Natural killer cell (primary cell): ENCODE results near the gene CAPZA3. TPM values are rescaled to one million over a fixed set of nuclear protein-coding genes. Genes with fewer than 3 reads are reported as not detected.

Source experiments
- ATAC-seq, 3 donors: fragments of 150-1000 bp in 2 of 3; fragments of 200-7000 bp in 1 of 3; cut with Tn5 transposase; 1 replicate in 1 of 3; 2 replicates in 2 of 3; pipeline ENCODE4 v1.10.0; 2021; ENCODE audit warnings: mild to moderate bottlenecking in 2 of 3, moderate library complexity in 2 of 3
- DNase-seq, 2 donors: peaks; one replicate each; pipeline versions ENCODE4 v3.0.0 to v3.0.0-alpha.2; 2013 to 2021; ENCODE audit warnings: mixed read lengths in 1 of 2
- H3K27ac ChIP-seq: one replicate; pipeline ENCODE4 v1.5.1; 2013; ENCODE audit warnings: mild to moderate bottlenecking, low read length
- H3K27me3 ChIP-seq: one replicate; pipeline ENCODE4 v1.6.1; 2013; ENCODE audit warnings: low read length; ENCODE audit not compliant: control insufficient read depth, insufficient read depth
- H3K36me3 ChIP-seq: one replicate; pipeline ENCODE4 v1.6.1; 2013; ENCODE audit warnings: low read length; ENCODE audit not compliant: control insufficient read depth, insufficient read depth
- H3K4me1 ChIP-seq: one replicate; pipeline ENCODE4 v1.6.1; 2013; ENCODE audit warnings: low read length; ENCODE audit not compliant: control insufficient read depth, insufficient read depth
- H3K4me3 ChIP-seq: one replicate; pipeline ENCODE4 v1.5.1; 2013; ENCODE audit warnings: low read length
- H3K9me3 ChIP-seq: one replicate; pipeline ENCODE4 v1.6.1; 2013; ENCODE audit warnings: low read length; ENCODE audit not compliant: control insufficient read depth, insufficient read depth
- H3K27ac Mint-ChIP-seq, 2 donors: one replicate each; pipeline ENCODE4 v1.8.0; 2022; ENCODE audit warnings: mild to moderate bottlenecking in 2 of 2, mixed read lengths in 2 of 2, moderate library complexity in 1 of 2
- H3K27me3 Mint-ChIP-seq, 2 donors: one replicate each; pipeline ENCODE4 v1.8.0; 2022; ENCODE audit warnings: low read depth in 2 of 2, mixed read lengths in 2 of 2
- H3K36me3 Mint-ChIP-seq: one replicate; pipeline ENCODE4 v1.8.0; 2022; ENCODE audit warnings: mixed read lengths
- H3K4me1 Mint-ChIP-seq, 2 donors: one replicate each; pipeline ENCODE4 v1.8.0; 2022; ENCODE audit warnings: mixed read lengths in 2 of 2
- H3K4me3 Mint-ChIP-seq: one replicate; pipeline ENCODE4 v1.8.0; 2022; ENCODE audit warnings: mild to moderate bottlenecking, moderate library complexity, mixed read lengths
- H3K9me3 Mint-ChIP-seq, 2 donors: one replicate each; pipeline ENCODE4 v1.8.0; 2022; ENCODE audit warnings: mixed read lengths in 2 of 2
- CTCF ChIP-seq: fragments of 200-600 bp; IDR thresholded peaks from one replicate; pipeline ENCODE4 v1.8.0; 2022; ENCODE audit warnings: antibody characterized with exemption
- WGBS: methylation state at CpG from one replicate; pipeline ENCODE4 v1.1.7; 2013; ENCODE audit warnings: missing lambda C conversion rate; ENCODE audit not compliant: insufficient coverage; 5-methylcytosine and 5-hydroxymethylcytosine counted together
- intact Hi-C: fragments of 100-400 bp; cut with micrococcal nuclease; formaldehyde crosslinking; loops from one replicate; pipeline ENCODE4 v1.14.2; 2022
- total RNA-seq, 4 donors: library from RNA; stranded (reverse); fragments of 120-200 nt in 1 of 4; gene quantifications; one replicate each; pipeline versions ENCODE4 v1.2.3 to v1.2.4, GENCODE V29; 2013 to 2022

The CAPZA3 gene
- total RNA-seq, 3 donors from 2014 or later (not counting 1 experiment from before 2014, with no cell fraction given), result not detected

GRCh38 chr12:18696971-18697602, 40.8 kb upstream of the CAPZA3 start:
- Mint-ChIP-seq H3K9me3 (peaks cover 8 to 23% of the 10 kb centered on the region in 2 donors), H3K4me3 (no peak overlapping the region), H3K27me3 (no peaks in the 10 kb centered on the region), H3K4me1 (no peaks in the 10 kb centered on the region), H3K27ac (no peak overlapping the region), H3K36me3 (no peaks in the 10 kb centered on the region)
- Histone ChIP-seq H3K4me3 (no peak overlapping the region), H3K9me3 (no peaks in the 10 kb centered on the region), H3K27ac (no peak overlapping the region), H3K4me1 (no peaks in the 10 kb centered on the region), H3K27me3 (no peaks in the 10 kb centered on the region), H3K36me3 (no peaks in the 10 kb centered on the region)
- no peak for ATAC-seq
- no peak for DNase-seq
- no peak for TF ChIP-seq CTCF
- intact Hi-C loops, result no loop called here

- Mint-ChIP-seq H3K4me3 (no peak overlapping the region), H3K27ac (no peak overlapping the region), H3K36me3 (peaks cover 9% of the 10 kb centered on the region), H3K9me3 (peaks cover 9 to 20% of the 10 kb centered on the region in 2 donors), H3K4me1 (no peaks in the 10 kb centered on the region), H3K27me3 (no peaks in the 10 kb centered on the region)
- no peak overlapping the region for H3K27ac ChIP-seq
- no peak overlapping the region for H3K4me3 ChIP-seq
- no peaks in the 10 kb centered on the region for H3K27me3 ChIP-seq
- no peak for TF ChIP-seq CTCF
- no peaks in the 10 kb centered on the region for H3K4me1 ChIP-seq
- WGBS, result 88% methylated on average over 3 of the region's 3 CpGs
- peaks cover 4% of the 10 kb centered on the region for H3K9me3 ChIP-seq
- no peak for DNase-seq
- H3K36me3 ChIP-seq, result no peaks in the 10 kb centered on the region
- ATAC-seq, result no peak
- intact Hi-C loops, result no loop called here
These were observed 37.6 kb upstream of the CAPZA3 start for GRCh38 chr12:18700271-18700670.

- Mint-ChIP-seq H3K27me3 (no peaks in the 10 kb centered on the region), H3K9me3 (peaks cover 13 to 18% of the 10 kb centered on the region in 2 donors)
- intact Hi-C loops, result no loop called here
These were observed 34.6 kb upstream of the CAPZA3 start for GRCh38 chr12:18703321-18703720.

More at GRCh38 chr12:18703321-18703720, 34.6 kb upstream of the CAPZA3 start:
- Histone ChIP-seq H3K27ac (no peak overlapping the region), H3K4me1 (no peaks in the 10 kb centered on the region), H3K9me3 (peaks cover 4% of the 10 kb centered on the region), H3K4me3 (no peak overlapping the region), H3K27me3 (no peaks in the 10 kb centered on the region), H3K36me3 (no peaks in the 10 kb centered on the region)
- peaks cover 9% of the 10 kb centered on the region for H3K36me3 Mint-ChIP-seq
- WGBS, result 67% methylated on average over 1 of the region's 2 CpGs
- no peak for ATAC-seq
- DNase-seq, result no peak
- no peak overlapping the region for H3K27ac Mint-ChIP-seq
- H3K4me1 Mint-ChIP-seq, result no peaks in the 10 kb centered on the region
- H3K4me3 Mint-ChIP-seq, result no peak overlapping the region
- TF ChIP-seq CTCF, result no peak
